Measurements from ENCODE around the gene CLEC5A.
"Not testable (repeated sequence)": the region's sequence is repeated elsewhere in the genome, so short reads cannot be mapped to it uniquely, and the experiment has no call there.

Gene CLEC5A

DNA sequence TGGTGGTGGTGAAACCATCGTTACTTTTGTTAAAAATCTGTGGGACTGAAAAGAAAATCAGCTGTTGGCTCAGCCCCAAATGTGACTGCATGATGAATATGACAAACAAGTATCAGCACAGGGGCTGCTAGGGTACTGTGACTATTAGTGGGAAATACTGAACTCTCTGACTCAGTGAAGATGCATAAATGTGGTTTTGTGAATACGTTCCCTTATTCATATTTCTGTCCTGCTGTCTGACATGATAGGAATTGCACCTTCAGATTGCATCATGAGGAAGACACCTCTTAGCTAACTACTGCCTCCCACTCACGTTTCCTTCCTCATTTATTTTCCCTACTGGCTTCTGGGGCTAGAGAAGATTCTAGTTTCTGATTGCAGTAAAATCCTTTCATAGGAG lies 1.4 kb downstream of the CLEC5A start:
- DNase-seq: no peak

- no peak for DNase-seq
These were observed 2.0 kb downstream of the CLEC5A start for GRCh38 chr7:141944811-141945210.

DNA sequence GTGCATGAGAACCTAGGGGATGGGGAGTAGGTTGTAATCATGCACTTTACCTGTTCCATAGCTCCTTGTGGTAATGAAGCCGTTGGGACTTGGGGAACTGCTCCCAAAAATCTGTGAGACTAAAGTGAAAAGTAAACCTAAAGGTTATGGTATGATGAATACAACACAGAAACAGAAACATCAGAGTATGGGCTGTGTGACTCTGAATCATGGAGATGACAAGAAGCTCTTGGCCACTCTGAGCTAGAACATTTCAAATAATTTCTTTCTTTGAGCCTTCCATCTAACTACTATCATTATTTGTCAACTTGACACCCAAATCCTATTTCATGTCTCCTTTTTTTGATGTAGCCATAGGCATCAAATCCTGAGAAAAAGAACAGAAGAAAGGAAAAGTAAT lies 2.9 kb downstream of the CLEC5A start:
- no peak for DNase-seq

- no peak for DNase-seq
These were observed 5.7 kb downstream of the CLEC5A start for GRCh38 chr7:141941075-141941474.

- no peak for DNase-seq
These were observed 16.6 kb downstream of the CLEC5A start for GRCh38 chr7:141930211-141930610.

GRCh38 chr7:141928845-141929195 lies 18.0 kb downstream of the CLEC5A start:
- DNase-seq: no peak

DNA sequence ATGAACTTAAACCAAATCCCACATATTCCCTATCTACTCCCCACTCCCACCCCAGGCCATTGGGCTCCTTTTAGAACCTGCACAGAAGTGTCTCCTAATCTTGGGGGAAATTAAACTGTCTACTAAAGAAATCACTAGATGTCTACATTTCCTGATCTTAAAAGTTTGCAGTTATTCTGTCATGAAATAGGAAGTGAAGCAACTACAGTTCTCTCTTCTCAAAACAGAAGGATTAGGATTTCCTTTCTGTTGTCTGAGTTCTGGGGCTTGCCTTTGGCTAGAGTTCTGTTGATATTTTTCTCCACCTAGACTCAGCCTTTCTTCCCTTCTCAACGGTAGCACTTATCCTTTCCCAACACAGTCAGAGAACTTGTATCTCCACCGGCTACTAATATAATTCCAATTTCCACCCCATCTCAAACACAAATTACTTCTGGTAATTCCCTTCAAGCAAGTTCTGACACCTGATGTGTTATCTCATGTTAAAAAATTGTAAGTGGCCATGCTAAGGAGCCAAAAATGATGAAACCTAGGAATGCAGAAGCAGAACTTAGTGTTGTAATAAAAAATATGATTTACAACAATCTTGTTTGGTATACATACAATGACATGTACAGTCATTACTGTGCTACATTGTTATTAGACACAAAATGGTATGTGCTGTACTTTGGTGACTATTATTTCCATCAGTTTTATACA lies 18.5 kb downstream of the CLEC5A start:
- DNase-seq: no peak

DNA sequence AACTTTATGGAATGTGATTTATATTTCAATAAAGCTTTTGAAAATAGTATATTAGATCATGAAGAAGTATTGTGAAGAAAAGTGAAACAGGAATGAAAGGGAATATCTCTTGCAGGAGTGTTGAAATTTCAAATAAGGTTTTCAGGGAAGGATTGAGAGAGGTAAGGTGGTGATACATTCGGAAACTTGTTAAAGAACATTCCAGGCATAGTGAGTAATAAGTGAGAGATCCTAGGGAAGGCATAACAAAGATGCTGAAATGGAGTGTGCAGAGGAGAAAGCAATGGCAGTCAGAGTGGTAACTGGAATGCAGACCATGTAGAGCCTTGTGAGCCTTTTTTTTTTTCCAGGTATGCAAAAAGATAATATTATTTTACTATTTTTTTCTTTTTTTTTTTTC lies 26.5 kb downstream of the CLEC5A start:
- DNase-seq: no peak

DNA sequence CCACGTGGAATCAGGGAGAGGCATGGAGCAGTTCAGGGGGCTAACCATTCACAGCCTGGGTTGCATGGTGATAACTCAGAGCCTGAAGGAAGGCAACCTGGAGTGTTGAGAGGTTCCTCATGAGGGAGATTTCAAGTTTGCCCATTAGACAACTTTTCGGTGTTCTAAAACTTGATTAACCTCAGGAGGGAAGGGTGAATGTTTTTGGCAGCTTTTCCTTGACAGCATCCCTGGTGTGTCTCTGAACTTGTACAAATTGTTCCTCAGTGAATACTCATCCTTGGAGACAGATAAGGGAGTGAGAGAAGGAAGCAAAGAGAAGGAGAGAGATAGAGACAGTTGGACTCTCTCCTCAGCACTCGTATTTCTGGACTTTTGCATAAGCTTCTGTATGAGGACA lies 30.7 kb downstream of the CLEC5A start, which contains the start of gene OR9A4:
OR9A4 (plus strand) TSS at position 301 of the 400 bp plus-strand sequence. CDS start 2,477 bp downstream, outside the sequence.
- DNase-seq: no peak

- DNase-seq: no peak
These were observed 31.2 kb downstream of the CLEC5A start for GRCh38 chr7:141915565-141915964.

DNA sequence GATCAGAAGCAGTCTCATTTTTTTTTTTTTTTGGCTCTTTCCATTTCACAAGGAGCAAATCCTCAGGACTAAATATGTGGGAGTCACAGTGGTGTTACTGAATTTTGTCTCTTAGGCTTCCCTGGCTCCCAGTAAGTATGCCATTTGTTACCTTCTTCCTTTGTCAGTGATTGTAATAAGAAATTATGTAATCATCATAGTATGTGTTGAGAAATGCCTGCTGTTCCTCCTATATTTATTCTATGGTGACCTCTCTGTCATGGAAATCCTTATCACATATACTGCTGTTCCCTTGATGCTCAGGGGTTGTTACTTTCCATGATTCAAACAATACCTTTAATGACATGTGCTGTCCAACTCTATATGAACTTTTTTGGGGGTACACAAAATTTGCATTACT lies 35.4 kb downstream of the CLEC5A start:
- no peak for DNase-seq

DNA sequence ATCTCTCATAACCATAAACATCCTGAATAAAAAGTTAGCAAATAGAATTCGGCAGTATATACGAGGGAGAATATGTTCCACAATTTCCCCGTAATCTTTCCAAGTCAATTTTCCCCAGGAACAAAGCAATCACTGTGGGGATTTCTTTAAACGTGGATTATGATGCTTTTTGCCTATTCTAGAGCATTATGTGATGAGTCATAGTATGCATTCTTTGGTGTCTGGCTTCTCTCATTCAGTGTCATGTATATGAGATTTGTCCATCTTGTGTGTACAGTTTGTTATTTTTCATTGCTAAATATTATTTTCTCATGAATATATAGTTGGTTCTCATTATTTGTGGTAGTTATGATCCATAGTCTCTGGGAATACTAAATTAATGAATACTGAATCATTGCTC lies 40.5 kb downstream of the CLEC5A start:
- DNase-seq: no peak

DNA sequence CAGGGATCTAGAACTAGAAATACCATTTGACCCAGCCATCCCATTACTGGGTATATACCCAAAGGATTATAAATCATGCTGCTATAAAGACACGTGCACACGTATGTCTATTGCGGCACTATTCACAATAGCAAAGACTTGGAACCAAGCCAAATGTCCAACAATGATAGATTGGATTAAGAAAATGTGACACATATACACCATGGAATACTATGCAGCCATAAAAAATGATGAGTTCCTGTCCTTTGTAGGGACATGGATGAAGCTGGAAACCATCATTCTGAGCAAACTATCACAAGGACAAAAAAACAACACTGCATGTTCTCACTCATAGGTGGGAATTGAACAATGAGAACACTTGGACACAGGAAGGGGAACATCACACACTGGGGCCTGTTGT lies 47.4 kb downstream of the CLEC5A start:
- not testable (repeated sequence) for DNase-seq

DNA sequence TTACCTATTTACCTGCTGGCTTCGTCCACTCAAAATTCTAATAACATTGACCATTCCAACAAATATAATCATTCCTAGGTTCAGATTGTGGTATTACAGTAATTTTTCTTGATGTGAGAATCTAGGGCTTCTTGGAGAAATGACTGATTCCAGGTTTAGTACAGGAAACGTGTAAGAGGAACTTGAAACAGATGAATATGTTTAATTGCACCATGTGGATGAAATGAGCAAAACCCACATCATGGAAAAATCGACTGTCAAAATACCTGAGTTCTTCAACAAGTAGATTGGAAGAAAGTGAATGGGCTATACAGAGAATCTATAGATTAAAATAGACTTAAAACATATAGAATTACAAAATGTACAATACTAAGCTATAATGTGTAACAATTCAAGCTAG lies 55.4 kb downstream of the CLEC5A start:
- no peak for DNase-seq

- DNase-seq: no peak
These were observed 57.5 kb downstream of the CLEC5A start for GRCh38 chr7:141889321-141889720.

GRCh38 chr7:141884539-141885225 lies 62.1 kb downstream of the CLEC5A start:
- no peak for DNase-seq

GRCh38 chr7:141880960-141881359 lies 65.8 kb downstream of the CLEC5A start:
- DNase-seq: no peak

- no peak for DNase-seq
These were observed 69.4 kb downstream of the CLEC5A start for GRCh38 chr7:141877365-141877764.

Measured in activated gamma-delta T cell (primary cell).